CD14-positive monocyte (primary cell): Measurements from ENCODE around the gene MYL12B. TPM values are rescaled to one million over a fixed set of nuclear protein-coding genes. Genes with fewer than 3 reads are reported as not detected.

Source experiments
- DNase-seq, 3 donors: peaks; one replicate each; pipeline ENCODE4 v3.0.0-alpha.2; 2011 to 2022
- H2AFZ ChIP-seq: 2 replicates; pipeline ENCODE4 v1.6.0; 2012; ENCODE audit warnings: mild to moderate bottlenecking, low read depth, low read length, inconsistent platforms; ENCODE audit not compliant: insufficient read depth, poor library complexity, severe bottlenecking
- H3K27ac ChIP-seq, 2 donors: 1 replicate in 1 of 2; 2 replicates in 1 of 2; pipeline ENCODE4 v1.5.1; 2012 to 2013; ENCODE audit warnings: low read length in 2 of 2, control low read depth in 1 of 2, inconsistent platforms in 1 of 2, low read depth in 1 of 2, mild to moderate bottlenecking in 1 of 2
- H3K27me3 ChIP-seq, 2 donors: one replicate each; pipeline versions ENCODE4 v1.6.0 to v1.6.1; 2011 to 2013; ENCODE audit warnings: low read length in 2 of 2; ENCODE audit not compliant: control insufficient read depth in 2 of 2, insufficient read depth in 2 of 2
- H3K36me3 ChIP-seq, 2 donors: replicated peaks in 1 of 2; 1 replicate in 1 of 2; 2 replicates in 1 of 2; pipeline versions ENCODE4 v1.5.1 to v1.6.1; 2012 to 2013; ENCODE audit warnings: low read length in 2 of 2, control low read depth in 1 of 2, inconsistent platforms in 1 of 2, mild to moderate bottlenecking in 1 of 2; ENCODE audit not compliant: insufficient read depth in 2 of 2, control insufficient read depth in 1 of 2
- H3K4me1 ChIP-seq, 2 donors: 1 replicate in 1 of 2; 2 replicates in 1 of 2; pipeline versions ENCODE4 v1.5.1 to v1.6.1; 2012 to 2013; ENCODE audit warnings: low read length in 2 of 2, control low read depth in 1 of 2, inconsistent platforms in 1 of 2, mild to moderate bottlenecking in 1 of 2, moderate library complexity in 1 of 2; ENCODE audit not compliant: insufficient read depth in 2 of 2, control insufficient read depth in 1 of 2
- H3K4me2 ChIP-seq: replicated peaks from 2 replicates; pipeline ENCODE3; 2012; ENCODE audit warnings: low read length, moderate library complexity, mild to moderate bottlenecking; ENCODE audit not compliant: poor library complexity, severe bottlenecking; ENCODE audit errors: extremely low read depth
- H3K4me3 ChIP-seq, 3 experiments: fragments of 200-600 bp in 1 of 3; sonication (generic) in 1 of 3; replicated peaks in 1 of 3; 1 replicate in 2 of 3; 2 replicates in 1 of 3; pipeline ENCODE4 v1.5.1; 2011 to 2013; ENCODE audit warnings: low read length in 3 of 3, mild to moderate bottlenecking in 3 of 3, control low read depth in 2 of 3, low read depth in 2 of 3, inconsistent platforms in 1 of 3, moderate library complexity in 1 of 3
- H3K79me2 ChIP-seq: 2 replicates; pipeline ENCODE4 v1.6.0; 2012; ENCODE audit warnings: mild to moderate bottlenecking, control low read depth, inconsistent platforms, low read length, moderate library complexity; ENCODE audit not compliant: insufficient read depth
- H3K9ac ChIP-seq: 2 replicates; pipeline ENCODE4 v1.6.0; 2017; ENCODE audit warnings: low read length, mild to moderate bottlenecking; ENCODE audit not compliant: insufficient read depth, poor library complexity, severe bottlenecking
- H3K9me3 ChIP-seq, 2 donors: replicated peaks in 1 of 2; 1 replicate in 1 of 2; 2 replicates in 1 of 2; pipeline versions ENCODE4 v1.5.1 to v1.6.1; 2012 to 2013; ENCODE audit warnings: low read length in 2 of 2, control low read depth in 1 of 2; ENCODE audit not compliant: control insufficient read depth in 1 of 2, insufficient read depth in 1 of 2
- H4K20me1 ChIP-seq: 2 replicates; pipeline ENCODE4 v1.6.0; 2012; ENCODE audit warnings: mild to moderate bottlenecking, low read length, control low read depth, moderate library complexity; ENCODE audit not compliant: insufficient read depth
- H3K27ac Mint-ChIP-seq, 7 donors: one replicate each; pipeline ENCODE4 v1.8.0; 2020; ENCODE audit warnings: mild to moderate bottlenecking in 7 of 7, mixed read lengths in 7 of 7, moderate library complexity in 6 of 7, inconsistent platforms in 2 of 7
- H3K27me3 Mint-ChIP-seq, 3 donors: one replicate each; pipeline ENCODE4 v1.8.0; 2021 to 2022; ENCODE audit warnings: low read depth in 3 of 3, mild to moderate bottlenecking in 3 of 3, mixed read lengths in 3 of 3, moderate library complexity in 3 of 3, inconsistent platforms in 1 of 3
- H3K36me3 Mint-ChIP-seq, 2 donors: one replicate each; pipeline ENCODE4 v1.8.0; 2020; ENCODE audit warnings: mixed read lengths in 2 of 2, inconsistent platforms in 1 of 2, mild to moderate bottlenecking in 1 of 2
- H3K4me1 Mint-ChIP-seq: one replicate; pipeline ENCODE4 v1.8.0; 2020; ENCODE audit warnings: mild to moderate bottlenecking, mixed read lengths
- H3K4me3 Mint-ChIP-seq, 2 donors: one replicate each; pipeline ENCODE4 v1.8.0; 2020; ENCODE audit warnings: mild to moderate bottlenecking in 2 of 2, mixed read lengths in 2 of 2, moderate library complexity in 1 of 2
- H3K9me3 Mint-ChIP-seq, 7 donors: one replicate each; pipeline ENCODE4 v1.8.0; 2020 to 2022; ENCODE audit warnings: mixed read lengths in 7 of 7, mild to moderate bottlenecking in 6 of 7, moderate library complexity in 6 of 7, inconsistent platforms in 2 of 7
- CTCF ChIP-seq: fragments of 200-600 bp; IDR thresholded peaks from one replicate; pipeline ENCODE4 v1.8.0; 2022; ENCODE audit warnings: antibody characterized with exemption, mild to moderate bottlenecking
- WGBS: methylation state at CpG from one replicate; pipeline ENCODE4 v1.1.5; 2013; ENCODE audit warnings: missing lambda C conversion rate; ENCODE audit not compliant: insufficient coverage; 5-methylcytosine and 5-hydroxymethylcytosine counted together
- intact Hi-C, 2 donors: fragments of 100-400 bp; cut with micrococcal nuclease; formaldehyde crosslinking; loops; one replicate each; pipeline versions ENCODE4 v1.15.0 to v1.15.1; 2023
- polyA plus RNA-seq, 3 donors: library from polyadenylated mRNA; depleted of rRNA in 1 of 3; unstranded in 2 of 3; stranded (reverse) in 1 of 3; fragments of 300-500 nt in 2 of 3; fragments of >200 nt in 1 of 3; fragmentation: Illumina TruSeq in 2 of 3; gene quantifications; 1 replicate in 2 of 3; 2 replicates in 1 of 3; pipeline ENCODE4 v1.2.3, GENCODE V29; 2012 to 2021

MYL12B gene
- polyA plus RNA-seq, 3 donors = 295 to 814 (median 727) TPM

- no peak overlapping the region for H3K9ac ChIP-seq
- no peaks in the 10 kb centered on the region for H3K4me1 ChIP-seq
- no peaks in the 10 kb centered on the region for H3K27me3 ChIP-seq
- intact Hi-C loops = no loop called here
- WGBS = 100% methylated on average over 4 of the region's 5 CpGs
- H3K4me2 ChIP-seq = no peak overlapping the region
- H3K27ac ChIP-seq = no peak overlapping the region
- H3K9me3 ChIP-seq = no peaks in the 10 kb centered on the region
- H3K36me3 ChIP-seq = no peaks in the 10 kb centered on the region
- no peak for DNase-seq
- no peak overlapping the region for H3K4me3 ChIP-seq
- H2AFZ ChIP-seq = no peak overlapping the region
- H4K20me1 ChIP-seq = no peaks in the 10 kb centered on the region
- peaks cover 6% of the 10 kb centered on the region for H3K4me1 Mint-ChIP-seq
- TF ChIP-seq CTCF = no peak
- no peak overlapping the region for H3K27ac Mint-ChIP-seq
- peaks cover 0 to 8% (median 2%) of the 10 kb centered on the region in 7 donors for H3K9me3 Mint-ChIP-seq
- no peaks in the 10 kb centered on the region for H3K79me2 ChIP-seq
- no peaks in the 10 kb centered on the region for H3K27me3 Mint-ChIP-seq
- no peaks in the 10 kb centered on the region for H3K36me3 Mint-ChIP-seq
- H3K4me3 Mint-ChIP-seq = no peak overlapping the region
Measured at GRCh38 chr18:3216987-3217386, 44.9 kb upstream of the MYL12B start.

DNA sequence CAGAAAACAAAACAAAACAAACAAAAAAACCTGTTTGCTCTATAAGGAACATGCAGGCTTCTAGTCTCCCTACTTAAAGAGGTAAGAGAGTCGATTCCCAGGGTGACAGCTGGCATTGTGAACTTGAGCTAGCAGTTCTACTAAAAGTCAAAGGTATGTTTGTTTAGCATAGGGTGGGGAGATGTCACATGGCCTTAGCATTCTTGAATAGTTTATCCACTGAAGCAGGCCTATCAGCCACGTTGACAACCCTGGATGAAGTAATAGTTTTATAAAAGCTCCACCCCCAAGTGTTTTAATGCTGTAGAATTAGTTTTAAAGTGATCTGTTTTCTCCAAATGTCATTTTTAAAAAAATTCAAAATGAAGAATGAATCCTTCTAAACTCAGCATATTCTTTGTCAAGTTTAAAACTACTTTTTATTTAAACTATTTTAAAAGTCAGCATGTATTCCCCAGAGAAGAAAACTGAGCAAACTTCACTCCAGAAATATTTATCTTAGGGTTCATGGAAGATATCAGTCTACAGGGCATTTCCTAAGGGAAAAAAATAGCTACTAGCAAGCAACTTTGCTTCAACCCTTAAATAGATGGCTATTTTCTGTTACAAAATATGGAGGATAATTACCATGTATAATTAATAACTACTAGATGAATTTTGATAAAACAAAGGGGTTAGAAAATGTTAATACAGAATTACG is 43.8 kb upstream of the MYL12B start:
- intact Hi-C loops = no loop called here
- peaks cover 0 to 8% (median 2%) of the 10 kb centered on the region in 7 donors for H3K9me3 Mint-ChIP-seq
- Histone ChIP-seq H3K9me3 (no peaks in the 10 kb centered on the region), H3K27me3 (no peaks in the 10 kb centered on the region), H3K79me2 (no peaks in the 10 kb centered on the region), H2AFZ (no peak overlapping the region), H3K27ac (no peak overlapping the region), H3K4me3 (no peak overlapping the region), H4K20me1 (no peaks in the 10 kb centered on the region), H3K9ac (no peak overlapping the region), H3K4me1 (no peaks in the 10 kb centered on the region), H3K4me2 (no peak overlapping the region), H3K36me3 (no peaks in the 10 kb centered on the region)
- peaks cover 5% of the 10 kb centered on the region for H3K4me1 Mint-ChIP-seq
- WGBS = 100% methylated on average over 1 of the region's 3 CpGs
- H3K27me3 Mint-ChIP-seq = no peaks in the 10 kb centered on the region
- H3K27ac Mint-ChIP-seq = no peak overlapping the region
- TF ChIP-seq CTCF = no peak
- H3K36me3 Mint-ChIP-seq = no peaks in the 10 kb centered on the region
- H3K4me3 Mint-ChIP-seq = no peak overlapping the region
- no peak for DNase-seq
